Gastrocnemius medialis (tissue), 4 donors: ENCODE results near the gene ARV1. TPM values are rescaled to one million over a fixed set of nuclear protein-coding genes. Genes with fewer than 3 reads are reported as not detected.
"Not testable (repeated sequence)": the region's sequence is repeated elsewhere in the genome, so short reads cannot be mapped to it uniquely, and the experiment has no call there.

Experiments
- ATAC-seq, 2 donors: fragments of 150-250 bp; one replicate each; pipeline ENCODE4 v1.9.1; 2016
- DNase-seq, 2 donors: peaks; one replicate each; pipeline ENCODE4 v3.0.0-alpha.2; 2019
- H3K27ac ChIP-seq, 4 donors: fragments of 200-600 bp; sonication (generic); 1 replicate in 1 of 4; 2 replicates in 3 of 4; pipeline ENCODE4 v1.5.1; 2016 to 2018; ENCODE audit warnings: mild to moderate bottlenecking in 2 of 4, moderate library complexity in 1 of 4
- H3K27me3 ChIP-seq, 3 donors: fragments of 200-600 bp; sonication (generic) in 2 of 3; 1 replicate in 1 of 3; 2 replicates in 2 of 3; pipeline versions ENCODE4 v1.5.1 to v1.6.0; 2016 to 2019; ENCODE audit warnings: mild to moderate bottlenecking in 1 of 3, moderate library complexity in 1 of 3
- H3K36me3 ChIP-seq, 2 donors: fragments of 200-600 bp; sonication (generic) in 1 of 2; one replicate each; pipeline ENCODE4 v1.5.1; 2017 to 2018
- H3K4me1 ChIP-seq, 2 donors: fragments of 200-600 bp; sonication (generic) in 1 of 2; one replicate each; pipeline ENCODE4 v1.5.1; 2016 to 2017; ENCODE audit warnings: mild to moderate bottlenecking in 2 of 2
- H3K4me3 ChIP-seq, 4 donors: fragments of 200-600 bp; sonication (generic) in 3 of 4; 1 replicate in 1 of 4; 2 replicates in 3 of 4; pipeline ENCODE4 v1.5.1; 2016 to 2019; ENCODE audit warnings: mild to moderate bottlenecking in 2 of 4
- H3K9me3 ChIP-seq, 3 donors: fragments of 200-600 bp; sonication (generic) in 2 of 3; 1 replicate in 1 of 3; 2 replicates in 2 of 3; pipeline ENCODE4 v1.5.1; 2016 to 2019
- CTCF ChIP-seq, 5 experiments: fragments of 450-650 bp in 3 of 5; fragments of 200-600 bp in 2 of 5; sonication (generic) in 2 of 5; IDR thresholded peaks in 4 of 5; conservative IDR thresholded peaks in 1 of 5; 1 replicate in 4 of 5; 2 replicates in 1 of 5; pipeline ENCODE4 v1.5.1; 2016 to 2019; ENCODE audit warnings: antibody characterized with exemption in 5 of 5, mild to moderate bottlenecking in 3 of 5, moderate library complexity in 3 of 5
- POLR2A ChIP-seq, 2 donors: fragments of 450-650 bp; IDR thresholded peaks; one replicate each; pipeline ENCODE4 v1.6.1; 2017; ENCODE audit warnings: antibody characterized with exemption in 2 of 2, mild to moderate bottlenecking in 2 of 2, moderate library complexity in 2 of 2
- in situ Hi-C, 4 donors: fragments of 200-750 bp; cut with MboI; loops; one replicate each; pipeline versions ENCODE4 v1.15.0 to v1.8.0; 2017; ENCODE audit warnings: low sequenced_read_pairs in 4 of 4
- intact Hi-C: fragments of 100-400 bp; cut with DNase I; formaldehyde crosslinking; loops from one replicate; pipeline ENCODE4 v1.15.1; 2023; ENCODE audit warnings: low total_unique reads
- total RNA-seq, 4 donors: library from RNA; depleted of rRNA; stranded (reverse); fragments of >200 nt; gene quantifications; one replicate each; pipeline versions ENCODE4 v1.1.0 to v1.2.3, GENCODE V29; 2016

The ARV1 gene
- total RNA-seq, 4 donors from 2014 or later = 7.9 to 21.3 (median 10.5) TPM

DNA sequence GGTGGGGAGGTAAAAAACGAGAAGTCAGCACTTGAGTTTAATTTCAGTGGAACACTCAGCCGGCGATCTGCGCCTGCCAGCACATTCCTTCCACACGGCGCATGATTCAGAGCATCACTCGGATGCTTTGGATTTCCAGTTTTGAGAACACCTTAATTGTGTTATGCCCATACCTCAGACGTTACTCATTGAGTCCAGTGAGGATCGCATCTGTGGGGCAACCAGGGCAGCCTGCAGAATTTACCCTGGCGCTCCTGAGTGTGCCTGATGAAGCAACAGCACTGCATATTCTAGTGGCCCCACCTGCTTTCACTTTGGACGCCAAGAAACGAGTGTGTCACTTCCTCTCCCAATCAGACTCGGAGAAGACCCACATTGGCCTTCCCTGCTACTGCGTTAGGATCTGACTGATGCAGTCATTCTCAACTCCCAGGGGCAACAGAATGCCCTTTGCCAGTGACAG, 41.3 kb downstream of the ARV1 start:
- in situ Hi-C loops = no loop called here
- DNase-seq (no peak), ATAC-seq (no peak)
- TF ChIP-seq POLR2A (IDR thresholded peaks at IDR 0.05) = no peak
- no peak for TF ChIP-seq CTCF (IDR thresholded peaks at IDR 0.05 in 4 of 5, conservative IDR thresholded peaks at IDR 0.05 in 1 of 5)
- no peak overlapping the region for H3K4me3 ChIP-seq
- H3K9me3 ChIP-seq = no peaks in the 10 kb centered on the region
- no peaks in the 10 kb centered on the region for H3K36me3 ChIP-seq
- H3K4me1 ChIP-seq = no peaks in the 10 kb centered on the region
- H3K27me3 ChIP-seq = no peaks in the 10 kb centered on the region
- intact Hi-C loops = no loop called here
- H3K27ac ChIP-seq = peak overlapping the region in 2 of 4 donors; percentile 6 to 51

DNA sequence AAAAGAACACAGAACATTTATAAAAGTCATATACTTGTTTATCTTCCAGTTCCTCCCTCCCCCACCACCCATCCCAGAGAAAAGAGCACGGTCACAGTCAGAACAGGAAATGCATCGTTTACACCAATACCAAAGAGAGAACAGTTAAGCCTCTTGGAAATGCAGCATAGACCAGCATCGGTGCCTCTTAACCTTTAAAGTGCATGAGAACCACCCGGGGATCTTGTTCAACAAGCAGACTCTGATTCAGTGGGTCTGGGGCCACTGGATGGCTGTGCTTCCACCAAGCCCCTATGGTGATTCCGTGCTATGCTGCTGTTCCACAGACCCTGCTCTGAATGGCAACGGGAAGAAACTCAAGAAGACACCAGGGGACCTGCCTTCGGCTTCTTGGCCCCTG, 41.9 kb downstream of the ARV1 start:
- no peak for ATAC-seq
- in situ Hi-C loops = no loop called here

GRCh38 chr1:231021540-231022031, 42.7 kb downstream of the ARV1 start:
- intact Hi-C loops (no loop called here), in situ Hi-C loops (no loop called here)
- no peak for TF ChIP-seq CTCF (IDR thresholded peaks at IDR 0.05 in 4 of 5, conservative IDR thresholded peaks at IDR 0.05 in 1 of 5)
- no peak for TF ChIP-seq POLR2A (IDR thresholded peaks at IDR 0.05)
- Histone ChIP-seq H3K4me1 (no peaks in the 10 kb centered on the region), H3K27me3 (no peaks in the 10 kb centered on the region), H3K36me3 (no peaks in the 10 kb centered on the region), H3K27ac (peak overlapping the region in 3 of 4 donors; percentile 31 to 57 (median 33)), H3K9me3 (no peaks in the 10 kb centered on the region), H3K4me3 (no peak overlapping the region)
- ATAC-seq = no peak
- no peak for DNase-seq

More for the DNA sequence above, 41.9 kb downstream of the ARV1 start:
- Histone ChIP-seq H3K4me3 (no peak overlapping the region), H3K4me1 (no peaks in the 10 kb centered on the region), H3K27ac (peak overlapping the region in 3 of 4 donors; percentile 6 to 51 (median 11)), H3K27me3 (no peaks in the 10 kb centered on the region), H3K36me3 (no peaks in the 10 kb centered on the region), H3K9me3 (no peaks in the 10 kb centered on the region)
- intact Hi-C loops = no loop called here
- no peak for DNase-seq
- TF ChIP-seq CTCF (IDR thresholded peaks at IDR 0.05 in 4 of 5, conservative IDR thresholded peaks at IDR 0.05 in 1 of 5) (no peak), POLR2A (IDR thresholded peaks at IDR 0.05) (no peak)

- H3K27ac ChIP-seq = not testable (repeated sequence)
These were observed 43.6 kb downstream of the ARV1 start for GRCh38 chr1:231022543-231022942.

DNA sequence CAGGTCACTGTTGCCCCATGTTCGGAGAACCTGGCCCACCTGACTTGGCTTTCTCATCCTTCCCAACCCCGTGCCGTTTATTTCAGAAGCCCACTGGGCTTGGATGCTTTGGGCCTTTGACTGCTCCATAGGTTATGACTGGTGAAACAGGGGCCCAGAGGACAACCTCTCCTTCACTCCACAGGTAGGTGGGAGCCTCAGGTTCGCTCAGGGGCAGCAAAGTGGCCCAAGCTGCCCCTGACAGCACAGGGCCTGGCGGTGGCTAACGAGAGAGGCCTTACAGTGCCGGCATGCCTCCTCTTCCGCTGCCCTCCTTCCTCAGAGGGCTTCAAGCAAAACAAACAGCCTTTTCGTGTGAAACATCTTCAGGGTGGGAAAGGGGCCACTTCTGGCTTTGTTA, 44.3 kb downstream of the ARV1 start:
- peak overlapping the region in 1 of 4 donors; percentile 28 for H3K27ac ChIP-seq
- in situ Hi-C loops = no loop called here

More at GRCh38 chr1:231022543-231022942, 43.6 kb downstream of the ARV1 start:
- in situ Hi-C loops, H3K9me3 ChIP-seq, intact Hi-C loops, H3K36me3 ChIP-seq, DNase-seq, H3K27me3 ChIP-seq, ATAC-seq, H3K4me1 ChIP-seq, H3K4me3 ChIP-seq: not testable (repeated sequence)

More for the DNA sequence above, 44.3 kb downstream of the ARV1 start:
- TF ChIP-seq CTCF (IDR thresholded peaks at IDR 0.05 in 4 of 5, conservative IDR thresholded peaks at IDR 0.05 in 1 of 5) = no peak
- TF ChIP-seq POLR2A (IDR thresholded peaks at IDR 0.05) = no peak
- intact Hi-C loops = no loop called here
- ATAC-seq (no peak), DNase-seq (no peak)
- no peaks in the 10 kb centered on the region for H3K36me3 ChIP-seq
- H3K9me3 ChIP-seq = no peaks in the 10 kb centered on the region
- no peaks in the 10 kb centered on the region for H3K4me1 ChIP-seq
- no peaks in the 10 kb centered on the region for H3K27me3 ChIP-seq
- no peak overlapping the region for H3K4me3 ChIP-seq
